K562 (cell line): ENCODE results near the gene TRIM40. TPM values are rescaled to one million over a fixed set of nuclear protein-coding genes. Genes with fewer than 3 reads are reported as not detected.

ENCODE experiments used
- polyA plus RNA-seq, 8 experiments: library from polyadenylated mRNA; depleted of rRNA in 4 of 8; stranded (reverse) in 5 of 8; unstranded in 3 of 8; fragments of >200 nt; fragmentation: Nextera tagmentation in 2 of 8; fragmentation: Illumina TruSeq in 1 of 8; extraction: Ambion mirVana in 2 of 8; extraction: Trizol in 1 of 8; gene quantifications; 2 replicates each; pipeline versions ENCODE4 v1.2.1 to v1.2.3, GENCODE V29; 2011 to 2014; ENCODE audit warnings: inconsistent platforms in 1 of 8, missing spikeins in 1 of 8
- small RNA-seq: library from RNA; depleted of rRNA; stranded (forward); fragments of <200 nt; gene quantifications from one replicate; pipeline ENCODE3, GENCODE V24; 2014
- total RNA-seq, 7 experiments: library from RNA; depleted of rRNA in 6 of 7; stranded (reverse); fragments of >200 nt in 6 of 7; fragmentation: Illumina TruSeq in 2 of 7; extraction: Trizol in 2 of 7; gene quantifications; 2 replicates each; pipeline versions ENCODE4 v1.2.1 to v1.2.3, GENCODE V29; 2011 to 2021; ENCODE audit warnings: low replicate concordance in 1 of 7

TRIM40 gene
- total and polyA plus RNA-seq, 9 of the 15 experiments (the other 6 are each of a cell fraction or from before 2014, with no cell fraction given) = 0.04 to 0.08 TPM; not detected in 7

Small RNAs within 50 kb of the gene (small RNA-seq; reads per million reads assigned to genes)
- gene RF00554 = not detected

Other genes starting within 250 kb of the TRIM40 start
Only the 7 nearest of the 10 such genes appear.
- 92.2 and 119 TPM in 2 replicates for gene POLR1H, start 74.9 kb upstream of the TRIM40 start, total RNA-seq (2014; rRNA removed)
- 126 and 174 TPM in 2 replicates for gene POLR1H, start 74.9 kb upstream of the TRIM40 start, total RNA-seq (2014; rRNA removed; fragmentation: Illumina TruSeq; extraction: Trizol)
- gene POLR1H, start 74.9 kb upstream of the TRIM40 start, total RNA-seq (2015; rRNA removed; fragmentation: Illumina TruSeq; extraction: Trizol) = 150 and 160 TPM in 2 replicates
- 113 and 123 TPM in 2 replicates for gene POLR1H, start 74.9 kb upstream of the TRIM40 start, total RNA-seq (2021)
- 143 and 156 TPM in 2 replicates for gene POLR1H, start 74.9 kb upstream of the TRIM40 start, polyA plus RNA-seq (2011; rRNA removed)
- gene POLR1H, start 74.9 kb upstream of the TRIM40 start, polyA plus RNA-seq (2014; fragmentation: Illumina TruSeq; extraction: Trizol) = 115 and 122 TPM in 2 replicates
- gene POLR1H, start 74.9 kb upstream of the TRIM40 start, polyA plus RNA-seq (2014; fragmentation: Nextera tagmentation; extraction: Ambion mirVana) = 100 to 1,000 TPM; 322 to 333 TPM
- gene POLR1H, start 74.9 kb upstream of the TRIM40 start, polyA plus RNA-seq (2014; rRNA removed) = 121 and 149 TPM in 2 replicates
- 32.9 and 46.2 TPM in 2 replicates for gene PPP1R11, start 68.9 kb upstream of the TRIM40 start, total RNA-seq (2014; rRNA removed)
- gene PPP1R11, start 68.9 kb upstream of the TRIM40 start, total RNA-seq (2014; rRNA removed; fragmentation: Illumina TruSeq; extraction: Trizol) = 39.3 and 40.8 TPM in 2 replicates
- gene PPP1R11, start 68.9 kb upstream of the TRIM40 start, total RNA-seq (2015; rRNA removed; fragmentation: Illumina TruSeq; extraction: Trizol) = 51.3 and 51.5 TPM in 2 replicates
- 44.6 and 49.7 TPM in 2 replicates for gene PPP1R11, start 68.9 kb upstream of the TRIM40 start, total RNA-seq (2021)
- gene PPP1R11, start 68.9 kb upstream of the TRIM40 start, polyA plus RNA-seq (2011; rRNA removed) = 74.6 and 77.8 TPM in 2 replicates
- gene PPP1R11, start 68.9 kb upstream of the TRIM40 start, polyA plus RNA-seq (2014; fragmentation: Illumina TruSeq; extraction: Trizol) = 71.7 and 94.8 TPM in 2 replicates
- 10 to 100 TPM; 17.8 to 30.9 TPM for gene PPP1R11, start 68.9 kb upstream of the TRIM40 start, polyA plus RNA-seq (2014; fragmentation: Nextera tagmentation; extraction: Ambion mirVana)
- gene PPP1R11, start 68.9 kb upstream of the TRIM40 start, polyA plus RNA-seq (2014; rRNA removed) = 58.1 and 64.1 TPM in 2 replicates
- not detected in 2 replicates for gene RNF39, start 60.4 kb upstream of the TRIM40 start, total RNA-seq (2014; rRNA removed)
- gene RNF39, start 60.4 kb upstream of the TRIM40 start, total RNA-seq (2014; rRNA removed; fragmentation: Illumina TruSeq; extraction: Trizol) = not detected in 2 replicates
- not detected in 2 replicates for gene RNF39, start 60.4 kb upstream of the TRIM40 start, total RNA-seq (2015; rRNA removed; fragmentation: Illumina TruSeq; extraction: Trizol)
- gene RNF39, start 60.4 kb upstream of the TRIM40 start, total RNA-seq (2021) = not detected in 2 replicates
- gene RNF39, start 60.4 kb upstream of the TRIM40 start, polyA plus RNA-seq (2011; rRNA removed) = not detected in 2 replicates
- gene RNF39, start 60.4 kb upstream of the TRIM40 start, polyA plus RNA-seq (2014; fragmentation: Illumina TruSeq; extraction: Trizol) = not detected in 2 replicates
- not detected for gene RNF39, start 60.4 kb upstream of the TRIM40 start, polyA plus RNA-seq (2014; fragmentation: Nextera tagmentation; extraction: Ambion mirVana)
- gene RNF39, start 60.4 kb upstream of the TRIM40 start, polyA plus RNA-seq (2014; rRNA removed) = not detected in 2 replicates
- not detected in 2 replicates for gene TRIM31, start 23.1 kb upstream of the TRIM40 start, total RNA-seq (2014; rRNA removed)
- not detected in 2 replicates for gene TRIM31, start 23.1 kb upstream of the TRIM40 start, total RNA-seq (2014; rRNA removed; fragmentation: Illumina TruSeq; extraction: Trizol)
- gene TRIM31, start 23.1 kb upstream of the TRIM40 start, total RNA-seq (2015; rRNA removed; fragmentation: Illumina TruSeq; extraction: Trizol) = not detected in 2 replicates
- not detected in 2 replicates for gene TRIM31, start 23.1 kb upstream of the TRIM40 start, total RNA-seq (2021)
- not detected in 2 replicates for gene TRIM31, start 23.1 kb upstream of the TRIM40 start, polyA plus RNA-seq (2011; rRNA removed)
- gene TRIM31, start 23.1 kb upstream of the TRIM40 start, polyA plus RNA-seq (2014; fragmentation: Illumina TruSeq; extraction: Trizol) = not detected in 2 replicates
- gene TRIM31, start 23.1 kb upstream of the TRIM40 start, polyA plus RNA-seq (2014; fragmentation: Nextera tagmentation; extraction: Ambion mirVana) = not detected
- not detected in 2 replicates for gene TRIM31, start 23.1 kb upstream of the TRIM40 start, polyA plus RNA-seq (2014; rRNA removed)
- 0.36 and 0.61 TPM in 2 replicates for gene TRIM10, start 25.1 kb downstream of the TRIM40 start, total RNA-seq (2014; rRNA removed)
- gene TRIM10, start 25.1 kb downstream of the TRIM40 start, total RNA-seq (2014; rRNA removed; fragmentation: Illumina TruSeq; extraction: Trizol) = 0.65 and 0.73 TPM in 2 replicates
- gene TRIM10, start 25.1 kb downstream of the TRIM40 start, total RNA-seq (2015; rRNA removed; fragmentation: Illumina TruSeq; extraction: Trizol) = 0.36 and 0.38 TPM in 2 replicates
- gene TRIM10, start 25.1 kb downstream of the TRIM40 start, total RNA-seq (2021) = 0.58 and 0.86 TPM in 2 replicates
- gene TRIM10, start 25.1 kb downstream of the TRIM40 start, polyA plus RNA-seq (2011; rRNA removed) = 0.26 and 0.31 TPM in 2 replicates
- gene TRIM10, start 25.1 kb downstream of the TRIM40 start, polyA plus RNA-seq (2014; fragmentation: Illumina TruSeq; extraction: Trizol) = 0.74 and 0.83 TPM in 2 replicates
- gene TRIM10, start 25.1 kb downstream of the TRIM40 start, polyA plus RNA-seq (2014; fragmentation: Nextera tagmentation; extraction: Ambion mirVana) = under 1 TPM; 0.15 to 0.36 TPM
- 0.90 and 1.00 TPM in 2 replicates for gene TRIM10, start 25.1 kb downstream of the TRIM40 start, polyA plus RNA-seq (2014; rRNA removed)
- gene TRIM15, start 27.4 kb downstream of the TRIM40 start, total RNA-seq (2014; rRNA removed) = 2.3 and 2.6 TPM in 2 replicates
- 0.80 and 0.91 TPM in 2 replicates for gene TRIM15, start 27.4 kb downstream of the TRIM40 start, total RNA-seq (2014; rRNA removed; fragmentation: Illumina TruSeq; extraction: Trizol)
- 0.34 and 0.83 TPM in 2 replicates for gene TRIM15, start 27.4 kb downstream of the TRIM40 start, total RNA-seq (2015; rRNA removed; fragmentation: Illumina TruSeq; extraction: Trizol)
- 1.2 TPM in 2 replicates for gene TRIM15, start 27.4 kb downstream of the TRIM40 start, total RNA-seq (2021)
- gene TRIM15, start 27.4 kb downstream of the TRIM40 start, polyA plus RNA-seq (2011; rRNA removed) = 0.21 and 0.65 TPM in 2 replicates
- 0.70 and 1.2 TPM in 2 replicates for gene TRIM15, start 27.4 kb downstream of the TRIM40 start, polyA plus RNA-seq (2014; fragmentation: Illumina TruSeq; extraction: Trizol)
- gene TRIM15, start 27.4 kb downstream of the TRIM40 start, polyA plus RNA-seq (2014; fragmentation: Nextera tagmentation; extraction: Ambion mirVana) = under 1 TPM; 0.06 to 0.15 TPM
- 2.2 and 2.9 TPM in 2 replicates for gene TRIM15, start 27.4 kb downstream of the TRIM40 start, polyA plus RNA-seq (2014; rRNA removed)
- 2.8 and 5.3 TPM in 2 replicates for gene TRIM26, start 77.3 kb downstream of the TRIM40 start, total RNA-seq (2014; rRNA removed)
- 2.2 TPM in 2 replicates for gene TRIM26, start 77.3 kb downstream of the TRIM40 start, total RNA-seq (2014; rRNA removed; fragmentation: Illumina TruSeq; extraction: Trizol)
- gene TRIM26, start 77.3 kb downstream of the TRIM40 start, total RNA-seq (2015; rRNA removed; fragmentation: Illumina TruSeq; extraction: Trizol) = 3.7 and 4.3 TPM in 2 replicates
- 5.0 and 5.3 TPM in 2 replicates for gene TRIM26, start 77.3 kb downstream of the TRIM40 start, total RNA-seq (2021)
- gene TRIM26, start 77.3 kb downstream of the TRIM40 start, polyA plus RNA-seq (2011; rRNA removed) = 1.4 and 2.0 TPM in 2 replicates
- gene TRIM26, start 77.3 kb downstream of the TRIM40 start, polyA plus RNA-seq (2014; fragmentation: Illumina TruSeq; extraction: Trizol) = 5.0 and 5.1 TPM in 2 replicates
- gene TRIM26, start 77.3 kb downstream of the TRIM40 start, polyA plus RNA-seq (2014; fragmentation: Nextera tagmentation; extraction: Ambion mirVana) = 1 to 10 TPM in 1 of 2 experiments, under 1 TPM in 1; 0.80 to 1.1 TPM
- 2.6 and 3.7 TPM in 2 replicates for gene TRIM26, start 77.3 kb downstream of the TRIM40 start, polyA plus RNA-seq (2014; rRNA removed)